ENCODE results near the gene CEBPZ.

Gene CEBPZ

DNA sequence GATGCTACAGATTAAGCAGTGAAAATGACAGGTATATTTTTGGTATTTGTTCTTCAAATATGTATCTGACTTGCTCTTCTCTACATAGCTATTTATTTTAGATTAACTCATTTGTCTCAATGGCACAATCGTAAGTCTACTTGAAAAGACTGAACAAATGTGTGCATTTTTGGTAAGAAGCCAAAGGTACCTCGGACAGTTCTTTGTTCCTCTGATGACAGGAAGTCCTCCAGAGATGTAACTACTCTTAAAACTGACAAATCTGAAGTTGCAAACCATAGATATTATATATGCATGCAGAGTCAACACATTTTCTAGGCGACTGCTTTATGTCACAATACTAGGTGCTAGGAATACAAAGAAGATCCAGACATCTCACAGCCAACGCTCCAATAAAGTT is 36.7 kb upstream of the CEBPZ start:
- Histone ChIP-seq H3K27ac (no peak overlapping the region), H3K36me3 (peaks cover 48 to 78% (median 54%) of the 10 kb centered on the region in 3 donors), H3K9me3 (no peaks in the 10 kb centered on the region), H3K4me3 (no peak overlapping the region), H3K4me1 (no peaks in the 10 kb centered on the region), H3K27me3 (no peaks in the 10 kb centered on the region)
- no peak for DNase-seq
- intact Hi-C loops (cut with DNase I; ENCODE audit: low total_unique reads): no loop called here
- TF ChIP-seq, protein P1, sequence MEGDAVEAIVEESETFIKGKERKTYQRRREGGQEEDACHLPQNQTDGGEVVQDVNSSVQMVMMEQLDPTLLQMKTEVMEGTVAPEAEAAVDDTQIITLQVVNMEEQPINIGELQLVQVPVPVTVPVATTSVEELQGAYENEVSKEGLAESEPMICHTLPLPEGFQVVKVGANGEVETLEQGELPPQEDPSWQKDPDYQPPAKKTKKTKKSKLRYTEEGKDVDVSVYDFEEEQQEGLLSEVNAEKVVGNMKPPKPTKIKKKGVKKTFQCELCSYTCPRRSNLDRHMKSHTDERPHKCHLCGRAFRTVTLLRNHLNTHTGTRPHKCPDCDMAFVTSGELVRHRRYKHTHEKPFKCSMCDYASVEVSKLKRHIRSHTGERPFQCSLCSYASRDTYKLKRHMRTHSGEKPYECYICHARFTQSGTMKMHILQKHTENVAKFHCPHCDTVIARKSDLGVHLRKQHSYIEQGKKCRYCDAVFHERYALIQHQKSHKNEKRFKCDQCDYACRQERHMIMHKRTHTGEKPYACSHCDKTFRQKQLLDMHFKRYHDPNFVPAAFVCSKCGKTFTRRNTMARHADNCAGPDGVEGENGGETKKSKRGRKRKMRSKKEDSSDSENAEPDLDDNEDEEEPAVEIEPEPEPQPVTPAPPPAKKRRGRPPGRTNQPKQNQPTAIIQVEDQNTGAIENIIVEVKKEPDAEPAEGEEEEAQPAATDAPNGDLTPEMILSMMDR (IDR thresholded peaks at IDR 0.05): no peak

DNA sequence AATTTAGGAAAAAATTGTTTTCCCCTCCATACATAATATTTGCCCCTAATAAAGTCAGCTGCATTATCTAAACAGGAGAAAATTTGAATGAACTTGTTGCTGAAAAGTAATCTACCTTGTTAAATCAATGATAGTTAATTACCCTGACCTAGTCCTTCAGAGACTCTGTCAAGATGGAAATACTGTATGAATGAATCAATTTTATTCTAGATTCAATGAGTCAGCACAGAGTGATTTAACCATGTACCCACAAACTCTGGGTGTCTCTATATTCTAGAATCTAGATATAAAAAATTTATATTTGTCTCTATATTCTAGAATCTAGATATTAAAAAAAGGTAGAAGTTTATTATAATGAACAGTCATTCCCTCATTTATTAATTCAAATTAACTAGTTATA is 36.3 kb upstream of the CEBPZ start:
- TF ChIP-seq, protein P1 (IDR thresholded peaks at IDR 0.05): no peak
- Histone ChIP-seq H3K27me3 (no peaks in the 10 kb centered on the region), H3K9me3 (no peaks in the 10 kb centered on the region), H3K4me1 (no peaks in the 10 kb centered on the region), H3K36me3 (peaks cover 48 to 74% (median 50%) of the 10 kb centered on the region in 3 donors), H3K27ac (no peak overlapping the region), H3K4me3 (no peak overlapping the region)
- intact Hi-C loops (cut with DNase I; ENCODE audit: low total_unique reads): no loop called here
- DNase-seq: no peak

DNA sequence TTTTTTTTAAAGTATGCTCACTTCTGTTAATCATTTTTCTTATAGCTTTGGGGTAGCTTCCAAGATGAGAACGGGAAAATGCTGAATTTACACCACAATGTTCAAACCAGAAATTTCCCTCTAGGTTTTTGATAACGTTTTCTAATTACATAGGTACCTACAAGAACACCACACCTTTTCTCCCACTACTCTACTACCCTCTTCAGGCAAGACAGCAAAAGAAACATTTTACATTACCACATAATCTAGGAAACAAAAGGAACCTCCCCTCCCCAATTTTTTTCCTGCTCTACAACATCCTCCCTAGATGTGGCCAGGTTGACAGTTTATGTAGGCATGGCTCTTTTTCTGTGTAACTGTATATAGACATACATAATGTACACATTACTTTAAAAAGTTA is 32.4 kb upstream of the CEBPZ start:
- TF ChIP-seq, protein P1 (IDR thresholded peaks at IDR 0.05): no peak
- intact Hi-C loops (cut with DNase I; ENCODE audit: low total_unique reads): no loop called here

DNA sequence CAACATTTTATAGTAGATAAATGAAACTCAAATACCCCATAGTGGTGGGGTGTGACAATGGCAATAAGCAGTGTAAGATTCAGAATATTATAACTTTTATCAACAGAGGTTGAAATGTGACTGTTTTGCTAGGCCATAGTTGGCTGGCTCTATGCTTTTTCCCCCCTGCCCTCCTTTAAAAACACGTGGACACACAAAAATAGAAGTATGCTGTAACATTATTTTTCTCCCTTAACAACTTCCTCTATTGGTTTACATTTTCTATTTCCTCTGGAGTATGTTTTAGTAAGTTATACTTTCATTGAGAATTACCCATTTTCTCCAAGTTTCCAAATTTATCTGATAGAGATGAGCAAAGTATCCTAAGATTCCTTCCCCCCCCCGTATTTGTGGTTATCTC is 31.1 kb upstream of the CEBPZ start:
- Histone ChIP-seq H3K4me3 (no peak overlapping the region), H3K27me3 (no peaks in the 10 kb centered on the region), H3K36me3 (peaks cover 37 to 68% (median 38%) of the 10 kb centered on the region in 3 donors), H3K4me1 (no peaks in the 10 kb centered on the region), H3K9me3 (no peaks in the 10 kb centered on the region), H3K27ac (no peak overlapping the region)
- no peak for DNase-seq
- intact Hi-C loops (cut with DNase I; ENCODE audit: low total_unique reads): no loop called here
- TF ChIP-seq, protein P1 (IDR thresholded peaks at IDR 0.05): no peak

More for the DNA sequence above, 32.4 kb upstream of the CEBPZ start:
- Histone ChIP-seq H3K36me3 (peaks cover 39 to 68% (median 44%) of the 10 kb centered on the region in 3 donors), H3K9me3 (no peaks in the 10 kb centered on the region), H3K27me3 (no peaks in the 10 kb centered on the region), H3K4me1 (no peaks in the 10 kb centered on the region), H3K4me3 (no peak overlapping the region), H3K27ac (no peak overlapping the region)
- DNase-seq: no peak

DNA sequence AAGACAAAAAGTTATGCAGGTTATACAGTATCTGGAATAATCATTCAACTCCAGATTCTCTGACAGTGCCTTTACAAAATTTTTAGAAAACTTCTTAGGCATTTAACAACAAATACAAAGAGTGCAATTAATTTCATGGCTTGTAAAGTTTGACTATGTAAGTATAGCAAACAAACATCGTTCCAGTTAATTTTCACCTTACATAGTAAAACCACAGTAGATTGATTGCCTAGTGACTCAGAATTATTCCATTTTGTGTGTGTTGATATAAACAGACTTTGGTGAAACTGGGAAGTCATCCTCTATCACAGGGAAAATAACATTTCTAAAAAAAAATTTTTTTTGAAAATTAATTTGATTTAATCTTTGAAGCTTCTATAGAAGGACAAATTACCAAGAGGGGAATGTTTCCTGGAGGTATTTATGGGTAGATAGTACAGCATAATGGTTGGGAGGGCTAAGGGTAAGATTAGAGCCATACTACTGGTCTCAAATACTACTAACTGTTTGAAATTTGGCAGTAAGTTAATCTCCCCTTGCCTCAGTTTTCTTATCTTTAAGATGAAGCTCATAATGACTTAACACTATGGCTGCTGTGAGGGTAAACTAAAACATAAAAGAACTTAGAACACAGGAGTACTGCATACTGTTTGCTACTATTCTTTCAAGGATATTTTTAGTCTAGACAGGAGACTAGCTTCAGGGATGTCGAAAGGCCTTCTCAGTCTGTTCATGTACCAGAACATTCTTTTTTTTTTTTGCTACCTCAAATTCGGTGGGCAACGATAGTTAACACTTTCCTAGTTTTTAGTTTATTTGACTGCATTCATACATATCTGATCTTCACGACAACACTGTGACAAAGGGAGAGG is 19.7 kb upstream of the CEBPZ start:
- no peak overlapping the region for H3K4me3 ChIP-seq
- DNase-seq: no peak
- H3K36me3 ChIP-seq: peaks cover 49 to 82% (median 65%) of the 10 kb centered on the region in 3 donors
- H3K9me3 ChIP-seq: no peaks in the 10 kb centered on the region
- intact Hi-C loops (cut with DNase I; ENCODE audit: low total_unique reads): no loop called here
- no peaks in the 10 kb centered on the region for H3K27me3 ChIP-seq
- H3K4me1 ChIP-seq: peaks cover 0 to 24% (median 2%) of the 10 kb centered on the region in 4 donors
- TF ChIP-seq, protein P1 (IDR thresholded peaks at IDR 0.05): no peak
- H3K27ac ChIP-seq: peak overlapping the region in 1 of 2 donors; percentile 47

Data from tibial artery (tissue), 4 donors.